OCI-LY1 (cell line): ENCODE results near the gene IRF4.

Source experiments
- H2AFZ ChIP-seq: fragments of 200-600 bp; sonication (generic), shearing (Covaris generic); 2 replicates; pipeline ENCODE4 v1.6.0; 2014; ENCODE audit warnings: antibody characterized with exemption, mild to moderate bottlenecking, low read length
- H3F3A ChIP-seq: fragments of 200-600 bp; sonication (generic), shearing (Covaris generic); 2 replicates; pipeline ENCODE4 v1.6.0; 2014; ENCODE audit warnings: mild to moderate bottlenecking, antibody characterized with exemption, low read length, moderate library complexity; ENCODE audit not compliant: insufficient read depth
- H3K27ac ChIP-seq: fragments of 200-600 bp; sonication (generic); 2 replicates; pipeline ENCODE4 v1.5.1; 2014; ENCODE audit warnings: low read length, mixed run types, mild to moderate bottlenecking, low read depth; ENCODE audit not compliant: poor library complexity, severe bottlenecking
- H3K27me3 ChIP-seq: fragments of 200-600 bp; sonication (generic); 2 replicates; pipeline ENCODE4 v1.6.0; 2014; ENCODE audit warnings: antibody characterized with exemption, mild to moderate bottlenecking, low read length, moderate library complexity; ENCODE audit not compliant: insufficient read depth
- H3K36me3 ChIP-seq: fragments of 200-600 bp; sonication (generic); 2 replicates; pipeline ENCODE4 v1.6.1; 2014; ENCODE audit warnings: mild to moderate bottlenecking, antibody characterized with exemption, low read length, moderate library complexity, mixed read lengths; ENCODE audit not compliant: insufficient read depth
- H3K4me1 ChIP-seq: fragments of 200-600 bp; sonication (generic); 2 replicates; pipeline ENCODE4 v1.5.1; 2014; ENCODE audit warnings: mild to moderate bottlenecking, low read length, moderate library complexity; ENCODE audit not compliant: insufficient read depth, severe bottlenecking
- H3K4me2 ChIP-seq: fragments of 200-600 bp; sonication (generic), shearing (Covaris generic); 2 replicates; pipeline ENCODE4 v1.6.1; 2014; ENCODE audit warnings: low read length
- H3K4me3 ChIP-seq: fragments of 200-600 bp; sonication (generic); 2 replicates; pipeline ENCODE4 v1.5.1; 2014; ENCODE audit warnings: low read length, low read depth, mild to moderate bottlenecking, mixed read lengths; ENCODE audit not compliant: poor library complexity, severe bottlenecking
- H3K79me2 ChIP-seq: fragments of 200-600 bp; shearing (Covaris generic); 2 replicates; pipeline ENCODE4 v1.6.1; 2016; ENCODE audit warnings: mixed run types, low read length, mixed read lengths; ENCODE audit not compliant: insufficient read depth
- H3K9ac ChIP-seq: fragments of 200-600 bp; sonication (generic), shearing (Covaris generic); 2 replicates; pipeline ENCODE4 v1.6.1; 2014; ENCODE audit warnings: mild to moderate bottlenecking, low read length, mixed read lengths
- H3K9me2 ChIP-seq: fragments of 200-600 bp; sonication (generic), shearing (Covaris generic); 2 replicates; pipeline ENCODE4 v1.6.1; 2014; ENCODE audit warnings: low read depth, mild to moderate bottlenecking, low read length, mixed read lengths
- H3K9me3 ChIP-seq: fragments of 200-600 bp; shearing (Covaris generic); 2 replicates; pipeline ENCODE4 v1.6.1; 2014; ENCODE audit warnings: low read length, mixed read lengths
- H4K20me1 ChIP-seq: fragments of 200-600 bp; sonication (generic), shearing (Covaris generic); 2 replicates; pipeline ENCODE4 v1.6.0; 2016; ENCODE audit warnings: mild to moderate bottlenecking, low read length; ENCODE audit not compliant: insufficient read depth
- EZH2 ChIP-seq: fragments of 200-600 bp; sonication (generic), shearing (Covaris generic); IDR thresholded peaks from 2 replicates; pipeline ENCODE4 v1.8.0; 2017; ENCODE audit warnings: borderline replicate concordance, mixed run types, mild to moderate bottlenecking, antibody characterized with exemption, low read length, moderate library complexity, mixed read lengths
- TF ChIP-seq, protein P1 (sequence below): fragments of 200-600 bp; sonication (generic), shearing (Covaris generic); IDR thresholded peaks from 2 replicates; pipeline ENCODE4 v1.5.1; 2017; ENCODE audit warnings: mild to moderate bottlenecking, antibody characterized with exemption, low read length, moderate library complexity, mixed read lengths

Gene IRF4

DNA sequence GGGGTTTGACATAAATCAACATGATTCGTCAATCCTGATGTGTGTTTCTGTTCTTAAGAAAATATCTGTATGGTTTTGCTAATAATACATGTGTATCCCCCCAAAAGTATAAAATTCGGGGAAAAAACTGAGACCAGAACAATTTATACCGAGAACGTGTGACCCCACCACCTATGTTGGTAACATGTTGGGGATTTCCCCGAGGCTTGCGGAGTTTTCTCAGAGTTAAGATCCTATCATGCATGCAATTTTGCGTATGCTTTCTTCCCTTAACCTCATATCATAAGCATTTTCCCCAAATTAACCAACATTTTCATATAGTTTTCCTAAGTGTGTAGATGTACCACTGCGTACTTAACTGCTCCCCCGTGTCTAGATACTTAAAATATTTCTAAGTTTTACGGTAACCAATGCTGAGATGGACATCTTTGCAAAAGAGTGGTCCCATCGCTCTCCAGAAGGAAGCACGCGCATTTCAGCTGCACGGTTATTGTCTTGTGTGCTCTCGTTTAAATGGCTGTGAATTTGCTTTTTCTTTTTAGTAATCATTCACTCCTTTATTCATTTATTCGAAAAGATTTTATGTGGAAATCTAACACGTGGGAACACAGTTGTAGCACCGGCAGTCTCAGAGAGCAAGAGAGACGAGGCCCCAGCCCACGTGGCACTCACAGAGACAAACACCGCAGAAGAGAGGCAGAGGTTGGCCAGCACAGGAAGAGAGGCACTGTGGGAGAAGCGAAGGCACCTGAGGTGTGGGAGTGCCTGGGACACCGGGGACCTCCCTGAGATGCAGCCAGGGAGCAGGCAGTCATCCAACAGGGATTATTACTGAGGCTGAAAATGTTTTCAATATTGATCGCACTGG, 13.2 kb upstream of the IRF4 start:
- Histone ChIP-seq H3F3A (no peaks in the 10 kb centered on the region), H3K4me2 (peak overlapping the region; percentile 10), H3K79me2 (no peaks in the 10 kb centered on the region), H3K9me2 (no peaks in the 10 kb centered on the region), H3K36me3 (no peaks in the 10 kb centered on the region), H2AFZ (no peak overlapping the region; the same call in 1 of the 2 replicates), H3K27ac (peak overlapping the region; percentile 80), H3K9me3 (no peaks in the 10 kb centered on the region), H3K4me1 (peaks cover 38% of the 10 kb centered on the region), H3K9ac (peak overlapping the region; percentile 20; the same call in 1 of the 2 replicates), H4K20me1 (no peaks in the 10 kb centered on the region), H3K4me3 (no peak overlapping the region), H3K27me3 (peaks cover 7% of the 10 kb centered on the region; the same call in 1 of the 2 replicates)
- TF ChIP-seq, protein P1, sequence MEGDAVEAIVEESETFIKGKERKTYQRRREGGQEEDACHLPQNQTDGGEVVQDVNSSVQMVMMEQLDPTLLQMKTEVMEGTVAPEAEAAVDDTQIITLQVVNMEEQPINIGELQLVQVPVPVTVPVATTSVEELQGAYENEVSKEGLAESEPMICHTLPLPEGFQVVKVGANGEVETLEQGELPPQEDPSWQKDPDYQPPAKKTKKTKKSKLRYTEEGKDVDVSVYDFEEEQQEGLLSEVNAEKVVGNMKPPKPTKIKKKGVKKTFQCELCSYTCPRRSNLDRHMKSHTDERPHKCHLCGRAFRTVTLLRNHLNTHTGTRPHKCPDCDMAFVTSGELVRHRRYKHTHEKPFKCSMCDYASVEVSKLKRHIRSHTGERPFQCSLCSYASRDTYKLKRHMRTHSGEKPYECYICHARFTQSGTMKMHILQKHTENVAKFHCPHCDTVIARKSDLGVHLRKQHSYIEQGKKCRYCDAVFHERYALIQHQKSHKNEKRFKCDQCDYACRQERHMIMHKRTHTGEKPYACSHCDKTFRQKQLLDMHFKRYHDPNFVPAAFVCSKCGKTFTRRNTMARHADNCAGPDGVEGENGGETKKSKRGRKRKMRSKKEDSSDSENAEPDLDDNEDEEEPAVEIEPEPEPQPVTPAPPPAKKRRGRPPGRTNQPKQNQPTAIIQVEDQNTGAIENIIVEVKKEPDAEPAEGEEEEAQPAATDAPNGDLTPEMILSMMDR = no peak
- TF ChIP-seq EZH2 = no peak

DNA sequence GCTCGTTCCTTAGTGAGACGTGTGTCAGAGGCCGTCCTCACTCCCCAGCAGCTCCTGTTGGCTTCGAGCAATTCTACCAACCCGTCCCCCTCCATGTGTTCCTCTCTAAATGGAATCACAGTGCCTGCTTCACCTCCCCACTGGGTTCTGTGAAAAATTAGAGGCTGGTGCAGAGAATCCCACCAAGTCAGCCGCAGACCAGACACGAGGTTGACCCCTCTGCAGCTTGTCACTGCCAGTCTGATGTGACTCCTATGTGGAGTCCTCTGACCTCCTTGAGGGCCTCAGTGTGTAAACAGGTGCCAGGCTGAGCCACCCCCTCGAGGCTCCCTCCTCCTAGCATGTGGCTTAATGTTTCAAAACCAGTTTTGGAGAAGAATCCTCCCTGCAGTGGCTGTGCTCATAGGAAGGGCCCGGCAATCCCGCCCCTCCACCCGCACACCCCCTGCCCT, 12.6 kb upstream of the IRF4 start:
- H3K36me3 ChIP-seq = no peaks in the 10 kb centered on the region
- peak overlapping the region; percentile 80 for H3K27ac ChIP-seq
- H3K27me3 ChIP-seq = peaks cover 7% of the 10 kb centered on the region; the same call in 1 of the 2 replicates
- peak overlapping the region; percentile 10; the same call in 1 of the 2 replicates for H3K4me2 ChIP-seq
- H3K79me2 ChIP-seq = no peaks in the 10 kb centered on the region
- H3K4me3 ChIP-seq = no peak overlapping the region
- H4K20me1 ChIP-seq = no peaks in the 10 kb centered on the region
- no peaks in the 10 kb centered on the region for H3F3A ChIP-seq
- peak overlapping the region; percentile 20; the same call in 1 of the 2 replicates for H3K9ac ChIP-seq
- H3K9me2 ChIP-seq = no peaks in the 10 kb centered on the region
- no peaks in the 10 kb centered on the region for H3K9me3 ChIP-seq
- H3K4me1 ChIP-seq = peaks cover 37% of the 10 kb centered on the region
- no peak for TF ChIP-seq EZH2
- TF ChIP-seq, protein P1 = no peak
- no peak overlapping the region for H2AFZ ChIP-seq

DNA sequence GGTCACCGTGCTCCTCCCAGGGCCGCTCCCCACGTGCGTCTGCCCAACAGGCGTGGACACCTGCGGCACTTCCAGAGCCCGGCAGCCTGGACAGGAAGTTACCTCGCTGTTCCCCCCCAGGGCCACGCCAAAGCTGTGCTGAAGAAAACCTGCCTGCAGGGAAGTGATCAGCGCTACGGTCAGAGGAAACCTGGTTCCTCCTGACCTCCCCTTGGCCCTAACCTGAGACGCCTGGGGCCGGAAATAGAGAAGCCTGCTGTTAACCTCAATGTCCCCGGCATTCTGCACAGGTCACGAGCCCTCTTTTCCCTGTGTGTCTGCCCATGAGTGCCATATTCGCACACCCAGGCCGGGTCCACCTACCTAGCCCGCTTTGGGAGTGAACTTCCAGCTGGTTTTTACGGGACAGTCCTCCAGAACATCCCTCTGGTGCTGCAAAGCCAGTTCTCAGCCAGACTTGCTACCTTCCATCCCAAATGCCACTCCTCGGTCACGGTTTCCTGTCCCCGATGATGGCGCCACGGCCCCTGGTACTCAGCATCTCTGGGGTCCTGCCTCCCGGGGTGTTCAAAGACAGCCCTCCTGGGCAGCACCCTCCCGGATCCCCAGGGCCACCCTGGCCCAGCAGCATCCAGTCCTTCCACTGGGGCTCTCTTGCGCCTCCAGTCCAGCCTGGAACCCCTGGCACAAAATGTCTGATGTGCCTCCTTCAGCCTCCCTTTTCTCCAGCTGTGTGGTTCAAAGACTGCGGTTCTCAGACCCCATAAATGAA, 12.0 kb upstream of the IRF4 start:
- peak overlapping the region; percentile 80 for H3K27ac ChIP-seq
- no peaks in the 10 kb centered on the region for H3K9me2 ChIP-seq
- no peaks in the 10 kb centered on the region for H3F3A ChIP-seq
- H4K20me1 ChIP-seq = no peaks in the 10 kb centered on the region
- H2AFZ ChIP-seq = no peak overlapping the region
- no peaks in the 10 kb centered on the region for H3K9me3 ChIP-seq
- no peaks in the 10 kb centered on the region for H3K36me3 ChIP-seq
- no peak for TF ChIP-seq EZH2
- TF ChIP-seq, protein P1 = no peak
- peak overlapping the region; percentile 10; the same call in 1 of the 2 replicates for H3K4me2 ChIP-seq
- no peaks in the 10 kb centered on the region for H3K79me2 ChIP-seq
- peaks cover 7% of the 10 kb centered on the region; the same call in 1 of the 2 replicates for H3K27me3 ChIP-seq
- H3K9ac ChIP-seq = peak overlapping the region; percentile 20; the same call in 1 of the 2 replicates
- H3K4me1 ChIP-seq = peaks cover 37% of the 10 kb centered on the region
- no peak overlapping the region for H3K4me3 ChIP-seq
